Activated CD4-positive, alpha-beta memory T cell treated with anti-CD3 and anti-CD28 coated beads, Interleukin-2, amount 10 ng/mL, durations not matched to agents 7 days and 5 days (primary cell): ENCODE results near the gene ADAMTS3. TPM values are rescaled to one million over a fixed set of nuclear protein-coding genes. Genes with fewer than 3 reads are reported as not detected.

ENCODE experiments used
- CTCF ChIA-PET: fragments of 350-600 bp; sonication (Branson Sonifier 250); formaldehyde crosslinking; loops from one replicate; lab custom pipeline; 2021; ENCODE audit warnings: antibody characterized with exemption, inconsistent platforms; lab: Charles Lee
- POLR2A ChIA-PET: fragments of 350-600 bp; sonication (Branson Sonifier 250); formaldehyde crosslinking; loops from one replicate; lab custom pipeline; 2021; ENCODE audit warnings: antibody characterized with exemption; lab: Charles Lee
- DNase-seq: peaks from one replicate; pipeline ENCODE4 v3.0.0-alpha.2; 2020
- H3K27ac Mint-ChIP-seq: one replicate; pipeline ENCODE4 v1.8.0; 2021; ENCODE audit warnings: mild to moderate bottlenecking, mixed read lengths
- H3K27me3 Mint-ChIP-seq: one replicate; pipeline ENCODE4 v1.8.0; 2021; ENCODE audit warnings: mixed read lengths
- H3K36me3 Mint-ChIP-seq: one replicate; pipeline ENCODE4 v1.8.0; 2021; ENCODE audit warnings: low read depth, mixed read lengths
- H3K4me1 Mint-ChIP-seq: one replicate; pipeline ENCODE4 v1.8.0; 2021; ENCODE audit warnings: mixed read lengths
- H3K4me3 Mint-ChIP-seq: one replicate; pipeline ENCODE4 v1.8.0; 2021; ENCODE audit warnings: mild to moderate bottlenecking, mixed read lengths
- H3K9me3 Mint-ChIP-seq: one replicate; pipeline ENCODE4 v1.8.0; 2021; ENCODE audit warnings: mixed read lengths
- total RNA-seq, 2 experiments: library from RNA; stranded (reverse); gene quantifications; one replicate each; pipeline ENCODE4 v1.2.3, GENCODE V29; 2021

The ADAMTS3 gene
- total RNA-seq, 2 experiments from 2014 or later, result not detected

DNA sequence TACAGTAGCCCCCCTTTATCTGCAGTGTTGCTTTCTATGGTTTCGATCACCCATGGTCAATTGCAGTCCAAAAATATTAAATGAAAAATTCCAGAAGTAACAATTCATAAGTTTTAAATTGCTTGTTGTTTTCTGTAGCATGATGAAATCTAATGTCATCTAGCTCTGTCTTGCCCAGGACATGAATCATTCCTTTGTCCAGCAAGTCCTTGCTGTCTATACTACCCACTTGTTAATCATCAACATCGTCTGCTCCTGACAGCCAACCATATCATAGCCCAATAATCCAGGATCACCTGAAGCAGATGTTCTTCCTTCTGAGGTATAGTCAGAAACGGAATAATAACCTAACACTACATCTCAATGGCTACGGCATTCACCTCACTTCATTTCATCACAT is 79.8 kb downstream of the ADAMTS3 start:
- POLR2A ChIA-PET, result no interaction called here
- H3K36me3 Mint-ChIP-seq, result no peaks in the 10 kb centered on the region
- H3K9me3 Mint-ChIP-seq, result peaks cover 2% of the 10 kb centered on the region
- no peaks in the 10 kb centered on the region for H3K4me1 Mint-ChIP-seq
- no peak overlapping the region for H3K27ac Mint-ChIP-seq
- no peaks in the 10 kb centered on the region for H3K27me3 Mint-ChIP-seq
- CTCF ChIA-PET, result no interaction called here
- DNase-seq, result no peak
- no peak overlapping the region for H3K4me3 Mint-ChIP-seq

DNA sequence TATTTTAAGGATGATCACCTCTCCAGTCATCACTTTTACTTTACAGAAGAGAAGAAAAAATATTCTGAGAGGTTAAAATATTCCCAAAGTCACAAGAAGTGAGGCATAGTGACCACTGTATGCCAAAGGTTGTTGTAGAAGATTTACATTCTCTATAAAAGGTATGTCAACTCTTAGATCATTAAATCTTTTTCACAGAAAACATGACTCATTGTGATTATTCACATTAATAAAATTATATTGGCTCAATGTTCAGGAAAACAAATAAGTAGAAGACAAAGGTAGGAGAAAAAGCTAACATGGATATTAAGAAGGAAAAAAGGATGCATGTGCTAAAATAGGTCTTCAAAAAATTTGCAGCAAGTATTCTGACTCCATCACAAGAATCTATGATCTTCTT is 82.0 kb downstream of the ADAMTS3 start:
- Mint-ChIP-seq H3K36me3 (no peaks in the 10 kb centered on the region), H3K27me3 (no peaks in the 10 kb centered on the region), H3K4me3 (no peak overlapping the region), H3K4me1 (no peaks in the 10 kb centered on the region), H3K9me3 (no peaks in the 10 kb centered on the region), H3K27ac (no peak overlapping the region)
- DNase-seq, result no peak
- ChIA-PET CTCF (no interaction called here), POLR2A (no interaction called here)

DNA sequence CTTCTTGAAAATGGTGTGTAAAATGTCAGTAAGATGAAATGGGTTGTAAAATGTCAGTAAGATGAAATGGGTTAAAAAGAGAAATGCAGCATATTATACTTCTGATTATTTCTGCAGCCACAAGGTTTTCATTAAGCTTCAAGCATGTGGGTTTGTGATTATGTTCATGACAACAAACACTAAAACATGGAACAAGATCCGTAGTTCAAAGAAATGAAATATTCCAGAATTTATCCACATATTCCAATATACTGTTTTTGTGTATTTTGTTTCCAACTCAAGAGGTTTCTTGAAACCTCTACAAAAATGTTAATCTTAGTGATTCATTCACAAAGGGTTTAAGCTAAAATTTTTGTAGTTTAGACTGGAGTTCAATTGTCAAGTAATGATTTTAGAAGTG is 84.0 kb downstream of the ADAMTS3 start:
- ChIA-PET CTCF (no interaction called here), POLR2A (no interaction called here)
- no peaks in the 10 kb centered on the region for H3K4me1 Mint-ChIP-seq
- DNase-seq, result no peak
- no peaks in the 10 kb centered on the region for H3K27me3 Mint-ChIP-seq
- H3K27ac Mint-ChIP-seq, result no peak overlapping the region
- H3K4me3 Mint-ChIP-seq, result no peak overlapping the region
- H3K9me3 Mint-ChIP-seq, result no peaks in the 10 kb centered on the region
- H3K36me3 Mint-ChIP-seq, result no peaks in the 10 kb centered on the region

- ChIA-PET CTCF (no interaction called here), POLR2A (no interaction called here)
- Mint-ChIP-seq H3K27ac (no peak overlapping the region), H3K4me1 (no peaks in the 10 kb centered on the region), H3K36me3 (no peaks in the 10 kb centered on the region), H3K4me3 (no peak overlapping the region), H3K9me3 (no peaks in the 10 kb centered on the region), H3K27me3 (no peaks in the 10 kb centered on the region)
- DNase-seq, result no peak
Observed at GRCh38 chr4:72473434-72473900, 95.6 kb downstream of the ADAMTS3 start.

- ChIA-PET CTCF (no interaction called here), POLR2A (no interaction called here)
- Mint-ChIP-seq H3K27ac (no peak overlapping the region), H3K36me3 (no peaks in the 10 kb centered on the region), H3K27me3 (no peaks in the 10 kb centered on the region), H3K4me3 (no peak overlapping the region), H3K4me1 (no peaks in the 10 kb centered on the region), H3K9me3 (no peaks in the 10 kb centered on the region)
- no peak for DNase-seq
Observed at GRCh38 chr4:72471816-72472215, 97.2 kb downstream of the ADAMTS3 start.

DNA sequence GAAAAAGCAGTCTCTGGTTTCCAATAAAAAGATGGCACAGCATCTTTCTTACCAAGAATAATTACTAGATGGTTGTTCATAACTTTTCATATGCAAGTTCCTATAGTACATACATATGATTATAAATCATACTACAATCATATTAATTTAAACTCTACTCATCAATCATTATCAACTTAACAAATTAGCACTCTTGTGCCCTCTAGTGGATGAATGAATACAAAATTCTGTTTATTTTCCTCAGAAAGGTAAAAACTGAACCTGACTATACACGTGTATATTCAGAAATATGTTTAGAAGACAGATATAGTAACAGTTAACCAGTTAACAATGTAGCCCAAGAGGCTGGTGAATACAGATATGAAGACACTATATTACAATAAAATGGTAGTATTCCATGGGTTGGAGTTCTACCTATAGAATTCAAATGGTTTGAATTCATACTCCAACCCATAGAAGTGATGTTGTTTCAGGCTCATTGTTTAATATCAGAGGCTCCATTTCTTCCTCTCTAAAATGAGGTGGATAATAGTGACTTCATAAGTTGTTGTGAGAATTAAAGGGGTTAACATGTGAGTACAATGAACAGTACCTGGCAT is 100.0 kb downstream of the ADAMTS3 start:
- Mint-ChIP-seq H3K27me3 (no peaks in the 10 kb centered on the region), H3K4me1 (no peaks in the 10 kb centered on the region), H3K36me3 (no peaks in the 10 kb centered on the region), H3K4me3 (no peak overlapping the region), H3K27ac (no peak overlapping the region), H3K9me3 (no peaks in the 10 kb centered on the region)
- ChIA-PET POLR2A (no interaction called here), CTCF (no interaction called here)
- no peak for DNase-seq

DNA sequence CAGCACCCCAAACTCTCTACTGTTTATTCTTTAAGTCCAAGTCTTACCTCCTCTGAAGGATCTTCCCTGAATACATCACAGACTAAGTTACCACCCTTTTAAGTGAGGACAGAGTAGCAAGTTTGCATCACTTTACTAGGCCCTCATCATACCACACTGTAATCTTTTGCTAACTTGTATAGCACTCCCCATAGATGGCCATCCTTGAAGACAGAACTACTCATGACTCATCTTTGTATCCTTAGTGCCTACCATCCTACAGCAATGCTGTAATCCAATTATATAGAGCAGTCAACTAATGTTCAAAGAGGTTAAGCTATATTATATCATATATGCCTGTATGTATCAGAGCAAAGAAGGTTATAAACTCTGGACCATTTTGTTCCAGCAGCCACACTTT is 101.4 kb downstream of the ADAMTS3 start:
- DNase-seq, result no peak
- Mint-ChIP-seq H3K4me1 (no peaks in the 10 kb centered on the region), H3K27ac (no peak overlapping the region), H3K36me3 (no peaks in the 10 kb centered on the region), H3K4me3 (no peak overlapping the region), H3K9me3 (no peaks in the 10 kb centered on the region), H3K27me3 (no peaks in the 10 kb centered on the region)
- CTCF ChIA-PET, result no interaction called here
- POLR2A ChIA-PET, result no interaction called here

DNA sequence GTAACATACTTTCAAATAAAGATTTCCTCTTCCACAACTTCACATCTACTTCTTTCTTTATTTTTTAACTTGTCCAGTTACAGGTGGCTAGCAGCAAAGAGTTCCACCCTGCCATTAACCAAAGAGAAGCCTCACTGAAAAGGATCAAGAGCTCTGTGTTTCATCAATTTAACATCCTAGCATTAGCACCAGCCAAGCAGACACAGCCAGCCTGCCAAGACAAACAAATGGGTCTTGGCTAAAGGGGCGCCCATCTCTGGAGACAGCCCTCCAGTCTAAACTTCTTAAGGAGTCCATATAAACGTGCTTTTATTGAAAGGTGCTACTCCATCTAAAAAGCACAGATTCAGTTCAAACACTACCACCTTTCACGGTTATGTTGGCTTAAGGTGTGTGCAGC is 105.3 kb downstream of the ADAMTS3 start:
- Mint-ChIP-seq H3K27me3 (no peaks in the 10 kb centered on the region), H3K36me3 (no peaks in the 10 kb centered on the region), H3K9me3 (no peaks in the 10 kb centered on the region), H3K4me3 (no peak overlapping the region), H3K4me1 (no peaks in the 10 kb centered on the region), H3K27ac (no peak overlapping the region)
- no peak for DNase-seq
- POLR2A ChIA-PET, result no interaction called here
- CTCF ChIA-PET, result no interaction called here

GRCh38 chr4:72457158-72457557 is 111.9 kb downstream of the ADAMTS3 start:
- POLR2A ChIA-PET, result no interaction called here
- DNase-seq, result no peak
- Mint-ChIP-seq H3K36me3 (no peaks in the 10 kb centered on the region), H3K27me3 (no peaks in the 10 kb centered on the region), H3K9me3 (peaks cover 2% of the 10 kb centered on the region), H3K4me1 (no peaks in the 10 kb centered on the region), H3K27ac (no peak overlapping the region), H3K4me3 (no peak overlapping the region)
- CTCF ChIA-PET, result no interaction called here

DNA sequence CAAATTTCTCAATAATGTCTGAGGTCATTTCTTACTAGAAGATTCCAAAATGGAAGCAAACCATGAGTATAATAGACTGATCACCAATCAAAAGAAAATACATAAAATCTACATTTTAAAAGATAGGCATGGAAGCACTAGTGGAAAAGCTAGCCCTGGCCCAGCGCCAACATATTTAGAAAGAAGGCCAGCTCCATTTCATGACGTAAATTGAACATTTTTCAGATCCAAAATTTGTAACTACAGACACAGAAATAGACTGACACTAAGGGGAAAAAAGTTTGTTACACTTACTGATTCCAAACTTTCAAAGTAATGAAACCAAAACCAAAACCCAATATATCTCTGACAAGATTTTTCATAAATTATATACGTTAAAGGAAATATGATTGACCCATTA is 117.7 kb downstream of the ADAMTS3 start:
- Mint-ChIP-seq H3K4me3 (no peak overlapping the region), H3K9me3 (peaks cover 2% of the 10 kb centered on the region), H3K27me3 (no peaks in the 10 kb centered on the region), H3K36me3 (no peaks in the 10 kb centered on the region), H3K4me1 (no peaks in the 10 kb centered on the region), H3K27ac (no peak overlapping the region)
- ChIA-PET CTCF (no interaction called here), POLR2A (no interaction called here)
- DNase-seq, result no peak

GRCh38 chr4:72449705-72450104 is 119.3 kb downstream of the ADAMTS3 start:
- ChIA-PET POLR2A (no interaction called here), CTCF (no interaction called here)
- DNase-seq, result no peak
- Mint-ChIP-seq H3K4me3 (no peak overlapping the region), H3K36me3 (no peaks in the 10 kb centered on the region), H3K4me1 (no peaks in the 10 kb centered on the region), H3K9me3 (no peaks in the 10 kb centered on the region), H3K27me3 (no peaks in the 10 kb centered on the region), H3K27ac (no peak overlapping the region)

GRCh38 chr4:72448231-72448630 is 120.8 kb downstream of the ADAMTS3 start:
- no peak for DNase-seq
- Mint-ChIP-seq H3K27ac (no peak overlapping the region), H3K9me3 (no peaks in the 10 kb centered on the region), H3K36me3 (no peaks in the 10 kb centered on the region), H3K4me1 (no peaks in the 10 kb centered on the region), H3K4me3 (no peak overlapping the region), H3K27me3 (no peaks in the 10 kb centered on the region)
- CTCF ChIA-PET, result no interaction called here
- POLR2A ChIA-PET, result no interaction called here

DNA sequence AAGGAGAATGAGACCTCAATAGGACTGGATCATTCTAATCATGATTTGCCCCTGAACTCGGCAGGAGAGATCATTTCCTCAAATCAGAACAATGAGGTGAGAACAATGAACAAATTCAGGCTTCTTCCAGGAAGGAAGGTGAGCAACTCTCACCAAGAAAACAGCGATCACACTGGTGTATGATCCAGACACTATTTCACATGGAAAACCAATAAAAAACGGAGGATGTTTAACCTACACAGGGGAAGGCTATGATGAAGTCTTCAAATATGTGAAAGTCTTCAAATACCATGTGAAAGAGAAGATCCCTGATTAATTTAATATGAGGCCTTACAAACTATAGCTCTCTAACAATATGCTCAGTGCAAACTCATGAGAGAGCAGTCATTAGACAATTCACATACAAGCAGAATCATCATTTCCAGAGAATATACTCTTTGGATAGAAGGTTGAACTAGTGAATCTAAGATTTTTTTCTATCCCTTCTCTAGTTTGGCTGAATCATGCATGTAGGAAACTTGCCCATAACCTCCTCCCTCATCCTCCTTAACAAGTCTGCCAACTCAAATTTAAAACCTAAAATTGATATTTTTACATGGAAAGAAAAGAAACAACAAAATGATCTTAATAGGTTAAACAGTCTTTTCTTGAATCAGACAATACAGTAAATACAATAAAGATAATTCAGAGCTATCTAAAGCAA is 122.5 kb downstream of the ADAMTS3 start:
- Mint-ChIP-seq H3K4me1 (no peaks in the 10 kb centered on the region), H3K27me3 (no peaks in the 10 kb centered on the region), H3K9me3 (no peaks in the 10 kb centered on the region), H3K4me3 (no peak overlapping the region), H3K27ac (no peak overlapping the region), H3K36me3 (no peaks in the 10 kb centered on the region)
- CTCF ChIA-PET, result no interaction called here
- no peak for DNase-seq
- POLR2A ChIA-PET, result no interaction called here

DNA sequence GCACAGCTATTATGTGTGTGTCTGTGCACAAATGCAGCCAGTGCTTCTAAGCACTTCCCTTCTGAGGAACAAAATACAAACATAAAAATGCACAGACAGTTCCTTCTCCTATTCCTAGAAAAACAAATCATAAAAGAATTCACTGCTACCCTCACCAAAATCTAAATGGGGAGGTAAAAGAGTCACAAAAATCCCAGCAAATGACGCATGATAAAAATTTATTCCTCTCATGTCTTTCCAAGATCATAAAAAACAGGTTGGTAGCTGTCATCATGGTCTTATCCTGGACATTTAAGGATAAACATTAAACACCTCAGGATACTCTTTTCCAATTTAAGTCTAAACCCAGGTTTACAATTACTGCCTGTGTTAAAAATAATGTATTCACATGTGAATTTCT is 124.9 kb downstream of the ADAMTS3 start:
- H3K36me3 Mint-ChIP-seq, result no peaks in the 10 kb centered on the region
- no peaks in the 10 kb centered on the region for H3K27me3 Mint-ChIP-seq
- no peak overlapping the region for H3K27ac Mint-ChIP-seq
- no peaks in the 10 kb centered on the region for H3K4me1 Mint-ChIP-seq
- H3K4me3 Mint-ChIP-seq, result no peak overlapping the region
- CTCF ChIA-PET, result no interaction called here
- no peak for DNase-seq
- no peaks in the 10 kb centered on the region for H3K9me3 Mint-ChIP-seq
- POLR2A ChIA-PET, result no interaction called here
